GM12892 (cell line): ENCODE results near the gene DOCK1.
"Not testable (repeated sequence)": the region's sequence is repeated elsewhere in the genome, so short reads cannot be mapped to it uniquely, and the experiment has no call there.

Experiments used
- DNase-seq: peaks from one replicate; pipeline ENCODE4 v3.0.0; 2011; ENCODE audit not compliant: insufficient read length
- FAIRE-seq: peaks from 2 replicates; lab custom pipeline; 2011; peaks lifted over from hg19 to GRCh38; lab: Jason Lieb, UNC
- POLR2A ChIP-seq: IDR thresholded peaks from 2 replicates; pipeline ENCODE4 v1.6.1; 2011; ENCODE audit warnings: low read depth, low read length, control low read depth
- POLR2AphosphoS5 ChIP-seq: IDR thresholded peaks from 2 replicates; pipeline ENCODE4 v1.6.1; 2011; ENCODE audit warnings: low read depth, low read length, control low read depth
- TAF1 ChIP-seq: IDR thresholded peaks from 2 replicates; pipeline ENCODE4 v1.6.1; 2011; ENCODE audit warnings: low read depth, mild to moderate bottlenecking, control low read depth, low read length, borderline replicate concordance

The DOCK1 gene

GRCh38 chr10:126906704-126907422 lies 1.6 kb downstream of the DOCK1 start:
- no peak for DNase-seq
- no peak for TF ChIP-seq POLR2AphosphoS5
- TF ChIP-seq POLR2A, result no peak
- no peak for TF ChIP-seq TAF1
- no peak for FAIRE-seq

- no peak for DNase-seq
- TF ChIP-seq POLR2AphosphoS5 (no peak), TAF1 (no peak), POLR2A (no peak)
- FAIRE-seq, result no peak
Measured at GRCh38 chr10:126907423-126907970, 2.3 kb downstream of the DOCK1 start.

GRCh38 chr10:126908225-126908624 lies 3.0 kb downstream of the DOCK1 start:
- FAIRE-seq, result no peak
- DNase-seq, result no peak
- TF ChIP-seq TAF1 (no peak), POLR2A (no peak), POLR2AphosphoS5 (no peak)

- no peak for FAIRE-seq
- TF ChIP-seq POLR2AphosphoS5, result no peak
- no peak for DNase-seq
Measured at GRCh38 chr10:126908729-126909128, 3.5 kb downstream of the DOCK1 start.

GRCh38 chr10:126909147-126909546 lies 3.9 kb downstream of the DOCK1 start:
- FAIRE-seq, result no peak
- TF ChIP-seq POLR2AphosphoS5, result no peak
- no peak for TF ChIP-seq POLR2A
- no peak for DNase-seq

GRCh38 chr10:126910196-126910595 lies 5.0 kb downstream of the DOCK1 start:
- DNase-seq, result no peak
- FAIRE-seq, result no peak
- TF ChIP-seq POLR2AphosphoS5 (no peak), TAF1 (no peak), POLR2A (no peak)

- DNase-seq (no peak), FAIRE-seq (no peak)
- no peak for TF ChIP-seq POLR2AphosphoS5
- TF ChIP-seq TAF1, result no peak
- no peak for TF ChIP-seq POLR2A
Measured at GRCh38 chr10:126910798-126911197, 5.6 kb downstream of the DOCK1 start.

- FAIRE-seq (no peak), DNase-seq (no peak)
- no peak for TF ChIP-seq TAF1
- no peak for TF ChIP-seq POLR2A
Measured at GRCh38 chr10:126911301-126911700, 6.1 kb downstream of the DOCK1 start.

- no peak for DNase-seq
- TF ChIP-seq POLR2A (no peak), POLR2AphosphoS5 (no peak), TAF1 (no peak)
- no peak for FAIRE-seq
Measured at GRCh38 chr10:126913316-126913715, 8.1 kb downstream of the DOCK1 start.

- FAIRE-seq (no peak), DNase-seq (no peak)
- no peak for TF ChIP-seq TAF1
- no peak for TF ChIP-seq POLR2A
- no peak for TF ChIP-seq POLR2AphosphoS5
Measured at GRCh38 chr10:126914561-126914960, 9.3 kb downstream of the DOCK1 start.

- DNase-seq, FAIRE-seq: not testable (repeated sequence)
Measured at GRCh38 chr10:126916952-126917351, 11.7 kb downstream of the DOCK1 start.

GRCh38 chr10:126917375-126917774 lies 12.1 kb downstream of the DOCK1 start:
- FAIRE-seq, result no peak
- no peak for DNase-seq
- TF ChIP-seq TAF1 (no peak), POLR2A (no peak), POLR2AphosphoS5 (no peak)
